Glomerular visceral epithelial cell (primary cell): Measurements from ENCODE around the gene CNTN4.
"Not testable (repeated sequence)": the region's sequence is repeated elsewhere in the genome, so short reads cannot be mapped to it uniquely, and the experiment has no call there.

ENCODE experiments used
- DNase-seq: peaks from one replicate; pipeline ENCODE4 v3.0.0-alpha.2; 2016; ENCODE audit errors: extremely low spot score

CNTN4 gene

DNA sequence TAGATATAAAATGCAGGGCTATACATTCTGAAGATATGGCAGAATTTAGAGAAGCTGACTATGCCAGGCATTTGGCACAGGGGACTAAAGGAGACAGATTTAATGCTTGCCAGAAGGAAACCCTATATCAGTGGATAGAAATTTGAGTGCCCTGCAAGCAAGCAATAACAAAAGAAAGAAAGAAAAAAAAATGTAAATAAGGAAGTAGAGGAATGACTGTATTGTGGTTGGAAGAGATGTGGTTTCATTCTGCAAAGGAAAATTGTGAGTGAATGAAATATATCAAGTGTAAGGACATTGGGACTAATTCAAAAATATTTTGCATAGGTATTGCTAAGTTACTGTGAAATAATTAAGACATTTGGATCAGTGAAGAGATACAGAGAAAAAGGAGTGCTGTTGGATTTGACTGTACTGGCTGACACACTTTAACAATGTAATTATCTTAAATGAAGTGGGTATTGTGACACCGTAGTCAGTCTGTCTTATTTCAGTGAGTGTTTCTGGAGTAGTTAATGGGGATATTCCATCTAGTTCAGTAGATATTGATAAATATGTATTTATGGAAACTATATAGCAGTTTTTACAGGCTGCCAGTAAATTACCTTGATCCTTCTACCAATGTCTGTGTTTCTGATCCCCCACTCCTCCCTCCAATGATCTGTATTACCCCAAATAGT lies 418.2 kb downstream of the CNTN4 start:
- no peak for DNase-seq

DNA sequence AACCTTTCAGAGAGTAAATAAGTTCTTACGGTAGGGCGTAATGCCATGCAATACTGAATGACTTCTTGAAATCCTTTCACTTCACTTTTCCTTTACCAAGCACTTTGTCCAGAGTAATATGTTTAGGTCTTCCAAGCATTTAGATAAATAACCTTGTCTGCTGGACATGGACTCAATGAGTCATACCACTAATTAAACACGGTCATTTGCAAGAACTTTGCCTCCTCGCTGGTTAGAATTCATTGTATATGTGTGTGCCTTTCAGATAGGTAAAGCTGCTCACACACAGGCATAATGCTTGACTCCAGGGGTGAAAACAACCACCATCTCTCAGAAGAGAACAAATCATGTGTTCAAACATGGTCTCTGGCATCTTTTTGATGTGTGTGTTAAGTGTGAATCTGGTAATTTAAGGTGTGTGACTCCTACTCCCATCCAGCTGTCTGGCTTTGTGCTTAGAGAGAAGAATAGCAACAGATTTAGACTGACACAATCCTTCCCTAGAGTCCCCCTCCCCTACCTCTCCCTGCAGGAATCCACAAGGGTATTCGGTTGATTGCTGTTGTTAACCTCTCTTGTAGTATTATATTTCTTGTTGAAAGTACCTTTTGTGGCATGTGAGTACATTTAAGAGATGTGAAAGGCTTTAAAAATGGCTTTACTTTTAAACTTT lies 419.0 kb downstream of the CNTN4 start:
- DNase-seq, result no peak

DNA sequence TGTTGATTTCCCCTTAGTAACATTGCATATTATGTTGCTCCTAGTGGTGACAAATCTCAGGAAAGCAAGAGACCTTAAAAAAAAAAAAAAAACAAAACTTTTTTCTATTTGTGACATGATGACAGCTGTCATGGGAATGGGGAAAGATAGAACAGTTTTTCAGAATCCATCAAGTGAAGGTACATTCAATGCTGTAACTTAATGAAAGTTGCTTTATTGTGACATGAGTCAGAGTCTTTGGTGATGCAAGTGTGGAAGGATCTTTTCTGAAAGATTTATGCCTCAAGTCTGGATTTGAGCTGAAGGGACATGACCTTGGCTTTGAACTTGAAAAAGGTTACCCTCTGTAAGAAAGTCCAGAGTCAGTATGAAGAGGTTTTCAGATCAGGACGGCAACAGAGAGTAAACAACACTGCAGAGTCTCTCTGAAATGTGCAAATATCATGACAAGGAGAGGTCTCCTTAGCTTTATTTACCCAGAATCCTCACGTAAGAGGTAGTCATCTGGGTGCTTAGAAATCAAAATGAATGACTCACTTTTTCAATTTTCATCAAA lies 424.7 kb downstream of the CNTN4 start:
- no peak for DNase-seq

DNA sequence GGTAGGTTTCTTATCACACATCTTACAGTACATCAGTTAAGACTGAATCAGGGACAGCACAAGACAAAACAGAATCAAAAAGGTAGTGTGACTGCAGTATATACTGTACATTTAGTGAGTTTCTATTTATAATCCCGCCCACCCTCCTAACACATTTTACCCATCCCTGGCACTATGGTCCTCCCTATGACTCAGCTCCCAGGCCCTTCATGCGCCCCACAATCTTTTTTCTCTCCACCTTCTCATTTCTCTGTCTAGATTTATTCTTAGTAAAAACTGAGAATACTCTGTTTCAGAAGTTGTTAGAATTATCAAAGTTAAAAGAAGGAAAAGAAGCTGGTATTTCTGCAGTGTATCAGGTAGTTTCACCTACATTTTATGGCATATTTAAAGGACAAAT lies 427.3 kb downstream of the CNTN4 start:
- no peak for DNase-seq

DNA sequence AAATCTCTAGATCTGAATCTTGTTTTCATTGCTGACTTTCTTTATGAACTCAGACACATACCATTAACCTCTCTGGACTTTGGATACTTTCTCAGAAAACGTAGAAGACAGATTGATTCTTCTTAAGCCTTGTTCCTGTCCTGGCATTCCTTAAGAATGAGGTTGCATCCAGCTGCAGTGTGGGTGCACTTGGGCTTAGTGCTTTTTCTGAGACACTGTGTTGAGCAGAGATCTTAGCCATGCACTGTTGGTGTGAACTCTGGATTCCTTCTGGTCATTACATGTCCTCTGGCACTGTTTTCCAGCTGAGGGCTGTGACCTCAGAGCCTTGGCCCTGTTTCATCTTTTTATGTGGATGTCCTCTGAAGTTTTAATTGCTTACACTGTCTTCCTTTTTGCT lies 428.3 kb downstream of the CNTN4 start:
- no peak for DNase-seq

DNA sequence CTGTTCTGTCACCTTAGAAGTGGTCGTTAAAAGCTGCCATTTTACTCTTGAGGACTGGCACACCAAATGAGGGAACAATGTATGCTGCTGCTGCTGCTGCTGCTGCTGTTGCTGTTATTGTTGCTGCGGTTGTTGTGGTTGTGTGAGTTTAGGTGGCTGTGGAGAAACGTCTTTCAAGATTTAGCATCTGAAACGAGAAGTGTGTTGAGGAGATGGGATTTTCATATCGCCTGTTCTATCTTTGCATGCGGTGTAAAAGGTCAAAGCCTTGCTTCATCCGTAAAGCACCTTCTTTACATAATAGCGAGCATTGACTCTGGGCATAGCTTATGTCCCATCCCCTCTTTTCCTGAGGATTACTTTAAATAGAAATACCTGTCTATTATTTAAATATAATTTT lies 428.7 kb downstream of the CNTN4 start:
- not testable (repeated sequence) for DNase-seq

DNA sequence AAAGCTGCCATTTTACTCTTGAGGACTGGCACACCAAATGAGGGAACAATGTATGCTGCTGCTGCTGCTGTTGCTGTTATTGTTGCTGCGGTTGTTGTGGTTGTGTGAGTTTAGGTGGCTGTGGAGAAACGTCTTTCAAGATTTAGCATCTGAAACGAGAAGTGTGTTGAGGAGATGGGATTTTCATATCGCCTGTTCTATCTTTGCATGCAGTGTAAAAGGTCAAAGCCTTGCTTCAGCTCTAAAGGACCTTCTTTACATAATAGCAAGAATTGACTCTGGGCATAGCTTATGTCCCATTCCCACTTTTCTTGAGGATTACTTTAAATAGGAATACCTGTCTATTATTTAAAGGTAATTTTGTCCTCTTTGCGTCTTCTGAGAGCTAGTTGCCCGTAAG lies 436.1 kb downstream of the CNTN4 start:
- not testable (repeated sequence) for DNase-seq

DNA sequence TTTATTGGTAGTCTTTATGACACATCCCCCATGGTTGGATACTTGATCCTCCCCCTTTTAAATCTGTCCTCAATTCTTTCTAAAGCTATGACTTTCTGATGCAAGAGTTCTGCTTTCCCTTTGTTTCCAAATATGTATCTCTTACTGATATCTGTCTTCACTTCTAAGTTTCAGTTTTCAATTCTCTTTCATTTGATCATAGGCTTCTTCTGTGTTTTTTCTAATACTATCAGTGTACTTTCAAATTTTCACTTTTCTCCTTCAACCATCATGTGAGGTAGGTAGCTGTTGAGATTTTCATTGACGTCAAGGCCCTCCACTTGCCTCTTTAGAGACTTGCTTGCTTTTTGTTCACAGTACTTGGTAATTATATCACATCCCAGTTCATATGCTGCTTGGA lies 436.5 kb downstream of the CNTN4 start:
- DNase-seq, result no peak

DNA sequence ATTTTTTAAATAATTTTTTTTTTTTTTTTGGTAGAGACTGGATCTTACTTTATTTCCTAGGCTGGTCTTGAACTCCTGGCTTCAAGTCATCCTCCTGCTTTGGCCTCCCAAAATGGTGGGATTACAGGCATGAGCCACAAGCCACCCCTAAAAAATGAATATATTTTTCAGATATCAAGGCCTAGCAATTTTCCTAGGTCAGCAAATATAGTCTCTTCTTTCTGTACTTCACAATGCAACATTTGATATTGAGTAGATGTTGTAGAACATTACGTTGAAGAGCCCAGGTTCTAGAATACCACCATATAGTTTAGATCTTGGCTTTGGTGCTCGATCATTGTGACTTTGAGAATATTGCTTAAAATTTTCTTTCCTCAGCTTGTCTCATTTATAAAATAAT lies 437.9 kb downstream of the CNTN4 start:
- DNase-seq, result no peak

DNA sequence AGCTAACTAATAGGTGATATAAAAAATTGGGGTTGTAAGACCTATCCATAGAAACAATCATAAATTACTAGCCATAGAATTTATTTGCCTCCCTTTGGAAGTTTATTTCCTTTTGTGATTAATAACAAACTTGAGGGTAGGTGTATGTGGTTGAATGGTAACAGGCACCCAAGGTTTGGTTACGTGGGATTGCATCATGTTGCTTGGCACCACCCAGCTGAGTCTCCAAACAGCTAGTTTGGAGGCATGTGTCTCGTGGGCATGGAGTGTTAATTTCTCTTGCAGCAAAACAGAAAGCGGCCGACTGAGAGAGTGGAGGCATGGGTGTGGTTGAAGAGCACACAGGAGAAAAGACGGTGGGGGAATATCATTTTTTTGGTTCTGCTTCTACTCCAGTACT lies 441.4 kb downstream of the CNTN4 start:
- no peak for DNase-seq

DNA sequence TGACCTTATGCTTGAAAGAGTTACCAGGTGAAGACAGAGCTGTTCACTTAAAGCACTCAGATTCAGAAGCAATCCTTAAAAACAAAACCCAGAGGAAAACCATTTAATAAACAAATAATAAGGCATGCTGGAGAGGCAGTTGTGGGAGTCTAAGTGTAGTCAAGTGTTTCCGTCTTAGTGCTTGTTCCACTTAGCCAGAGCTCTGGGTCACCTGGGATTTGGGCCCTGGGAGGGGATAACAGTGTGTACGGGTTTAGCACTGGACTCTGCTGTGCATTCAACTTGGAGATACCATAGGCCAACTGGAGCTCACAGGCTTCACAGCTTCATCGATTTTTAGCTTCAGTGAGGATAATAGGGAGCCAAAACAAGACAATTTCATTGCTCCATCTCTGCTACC lies 444.6 kb downstream of the CNTN4 start:
- no peak for DNase-seq

DNA sequence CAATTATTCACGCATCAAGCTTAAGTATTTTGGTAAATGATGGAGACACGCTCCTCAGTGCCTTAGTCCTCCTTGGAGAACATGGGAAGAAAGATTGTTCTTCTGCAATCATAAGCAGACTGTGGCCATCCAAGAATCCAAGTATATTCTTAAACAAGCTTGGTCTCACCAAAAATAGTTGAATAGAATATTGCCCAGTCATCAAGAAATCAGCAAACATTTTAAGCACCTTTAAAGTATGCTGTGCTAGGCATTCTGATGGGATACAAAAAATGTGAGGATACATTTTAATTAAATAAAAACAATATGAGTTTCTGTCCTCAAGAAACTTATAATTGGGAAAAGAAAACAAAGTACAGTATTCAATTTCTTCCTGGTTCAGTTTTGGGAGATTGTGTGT lies 445.5 kb downstream of the CNTN4 start:
- no peak for DNase-seq

DNA sequence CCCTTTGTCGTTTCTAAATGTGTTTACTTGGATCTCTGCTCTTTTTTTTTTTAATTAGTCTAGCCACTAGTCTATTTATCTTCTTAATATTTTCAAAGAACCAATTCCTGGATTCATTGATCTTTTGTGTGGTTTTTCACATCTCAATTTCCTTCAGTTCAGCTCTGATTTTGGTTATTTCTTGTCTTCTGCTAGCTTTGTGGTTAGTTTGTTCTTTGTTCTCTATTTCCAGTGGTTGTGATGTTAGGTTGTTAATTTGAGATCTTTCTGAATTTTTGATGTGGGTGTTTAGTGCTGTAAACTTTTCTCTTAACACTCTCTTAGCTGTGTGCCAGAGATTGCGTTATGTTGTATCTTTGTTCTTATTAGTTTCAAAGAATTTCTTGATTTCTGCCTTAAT lies 446.1 kb downstream of the CNTN4 start:
- no peak for DNase-seq

DNA sequence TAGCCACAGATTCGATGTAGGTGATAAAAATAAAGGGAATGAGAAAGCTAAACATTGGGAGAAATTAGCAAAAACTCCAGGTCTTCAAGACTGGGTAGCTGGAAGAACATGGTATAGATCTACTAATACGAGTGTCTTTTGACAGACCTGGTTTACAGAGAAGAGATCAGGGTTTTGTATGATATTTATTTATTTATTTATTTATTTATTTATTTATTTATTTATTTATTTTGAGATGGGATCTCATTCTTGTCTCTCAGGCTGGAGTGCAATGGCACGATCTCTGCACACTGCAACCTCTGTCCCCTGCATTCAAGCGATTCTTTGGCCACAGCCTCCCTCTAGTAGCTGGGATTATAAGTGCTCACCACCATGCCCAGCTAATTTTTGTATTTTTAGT lies 448.4 kb downstream of the CNTN4 start:
- no peak for DNase-seq

DNA sequence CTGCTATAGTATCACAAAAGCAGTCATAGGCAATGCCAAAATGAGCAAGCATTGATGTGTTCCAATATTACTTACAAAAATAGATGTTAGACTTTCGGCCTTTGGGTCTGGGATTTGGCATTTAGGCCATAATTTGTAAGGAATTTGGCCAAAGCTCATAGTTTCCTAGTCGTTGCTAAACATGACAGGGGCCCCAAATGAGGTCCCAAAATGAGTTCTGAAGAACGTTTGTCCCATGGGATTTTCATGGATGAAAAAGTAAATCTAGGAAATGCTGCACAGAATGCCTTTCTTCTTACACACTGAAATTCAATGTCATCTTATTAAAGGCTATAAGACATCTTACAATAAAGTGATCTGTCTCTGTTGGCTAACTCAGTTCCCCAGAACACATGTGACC lies 456.0 kb downstream of the CNTN4 start:
- no peak for DNase-seq

DNA sequence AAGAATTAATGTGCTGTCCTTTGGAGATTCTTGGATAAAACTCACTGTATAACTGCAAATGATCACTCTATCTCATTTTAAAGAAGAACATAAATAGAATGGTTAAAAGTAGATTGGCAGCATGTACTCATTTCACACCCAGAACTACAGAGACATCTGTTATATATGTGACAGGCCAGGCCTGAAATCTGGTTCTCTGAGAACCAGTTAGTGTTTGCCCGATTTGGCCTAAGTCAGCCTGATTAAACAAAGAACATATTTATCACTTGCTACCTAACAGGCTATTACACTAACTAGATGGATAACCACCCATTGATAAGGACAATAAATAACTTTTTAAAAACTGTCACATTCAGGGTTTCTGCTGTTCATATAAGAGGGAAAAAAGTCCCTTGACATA lies 460.1 kb downstream of the CNTN4 start:
- no peak for DNase-seq

DNA sequence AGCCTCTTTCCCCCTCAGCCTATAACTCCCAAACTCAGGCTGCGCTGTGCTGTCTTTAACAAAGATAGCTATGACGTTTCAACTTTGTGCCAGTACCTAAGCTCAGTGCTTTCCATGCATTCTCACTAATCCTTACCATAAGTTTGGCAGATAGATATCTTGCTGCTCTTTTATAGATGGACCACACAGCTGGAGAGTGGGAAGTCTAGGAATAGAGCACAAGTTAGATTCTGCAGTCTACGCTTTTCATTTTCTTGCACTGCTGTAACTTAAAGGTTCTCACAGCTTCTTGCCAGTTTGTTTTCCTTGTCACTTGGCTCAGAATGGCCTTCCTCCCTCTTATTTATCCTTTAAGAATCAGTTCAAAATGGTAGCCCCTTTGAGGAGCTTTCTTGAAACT lies 468.8 kb downstream of the CNTN4 start:
- DNase-seq, result no peak

DNA sequence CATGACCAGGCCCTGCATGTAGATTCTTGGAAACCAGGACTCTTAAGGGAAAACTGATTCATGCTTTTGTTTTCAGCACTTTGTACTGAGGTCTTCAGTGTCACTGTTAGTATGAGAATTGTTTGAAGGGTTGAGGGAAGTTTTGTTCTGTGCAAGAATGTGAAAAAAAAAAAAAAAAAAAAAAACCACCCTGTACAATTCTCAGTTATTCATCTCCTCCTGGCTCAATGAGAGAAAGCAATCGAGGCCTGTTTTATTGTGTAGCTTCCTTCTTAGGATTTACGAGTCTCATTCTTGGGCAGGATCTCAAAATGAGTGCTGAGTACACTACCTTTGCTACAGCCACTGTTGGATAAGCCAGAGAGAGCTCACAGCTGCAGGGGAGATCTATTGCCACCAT lies 469.5 kb downstream of the CNTN4 start:
- no peak for DNase-seq

DNA sequence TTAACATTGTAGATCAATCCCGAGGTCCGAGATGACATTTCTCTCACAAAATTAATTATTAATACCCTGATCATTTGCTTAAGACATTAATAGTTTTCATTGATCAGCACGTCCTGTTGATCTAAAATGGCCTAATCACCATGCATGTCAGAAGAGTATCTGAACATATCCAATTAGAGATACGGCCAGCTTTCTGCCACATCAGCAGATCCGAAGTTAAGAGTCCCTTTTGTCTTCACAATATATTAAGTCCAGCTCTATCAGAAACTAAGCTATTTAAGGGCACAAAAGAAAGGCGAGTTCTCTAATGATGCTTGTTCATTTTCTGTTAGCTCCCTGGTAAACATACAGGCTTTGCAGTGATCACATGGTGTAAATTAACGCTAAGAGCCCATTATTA lies 470.3 kb downstream of the CNTN4 start:
- no peak for DNase-seq

DNA sequence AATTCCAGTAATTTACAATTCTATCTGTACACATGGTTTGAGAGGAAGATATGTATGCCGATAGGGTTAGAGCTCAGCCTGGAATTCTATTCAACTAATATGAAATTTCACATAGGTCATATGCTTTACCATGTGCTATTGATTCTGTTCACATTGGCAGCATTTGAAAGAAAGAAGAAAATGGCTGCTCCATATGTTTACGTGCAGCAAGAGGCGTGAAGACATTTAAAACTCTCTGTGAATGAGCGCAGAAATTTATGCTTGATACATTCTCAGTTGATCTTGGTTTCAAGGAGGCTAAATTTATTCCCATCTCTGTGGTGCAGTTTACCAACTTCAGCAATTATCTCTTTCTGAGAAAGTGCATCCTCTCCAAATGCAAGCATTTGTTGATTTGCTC lies 478.9 kb downstream of the CNTN4 start:
- no peak for DNase-seq

DNA sequence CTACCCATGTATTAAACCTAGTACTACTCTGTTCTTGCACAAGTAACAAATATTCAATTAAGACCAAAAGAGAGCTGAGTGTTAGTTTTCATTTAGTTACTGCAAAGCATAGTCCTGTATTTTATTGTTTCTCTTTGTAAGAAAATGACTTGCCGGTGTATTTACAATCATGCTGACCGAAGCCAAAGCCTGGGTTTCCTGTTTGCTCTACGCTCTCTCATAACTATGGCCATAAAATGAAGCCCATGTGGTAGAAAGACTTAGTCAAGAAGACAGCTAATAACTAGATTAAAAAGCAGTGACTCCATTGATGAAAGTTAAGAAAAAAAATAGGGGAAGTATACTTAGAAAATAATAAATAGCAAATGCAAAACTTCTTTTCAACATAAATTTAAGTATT lies 479.9 kb downstream of the CNTN4 start:
- no peak for DNase-seq

DNA sequence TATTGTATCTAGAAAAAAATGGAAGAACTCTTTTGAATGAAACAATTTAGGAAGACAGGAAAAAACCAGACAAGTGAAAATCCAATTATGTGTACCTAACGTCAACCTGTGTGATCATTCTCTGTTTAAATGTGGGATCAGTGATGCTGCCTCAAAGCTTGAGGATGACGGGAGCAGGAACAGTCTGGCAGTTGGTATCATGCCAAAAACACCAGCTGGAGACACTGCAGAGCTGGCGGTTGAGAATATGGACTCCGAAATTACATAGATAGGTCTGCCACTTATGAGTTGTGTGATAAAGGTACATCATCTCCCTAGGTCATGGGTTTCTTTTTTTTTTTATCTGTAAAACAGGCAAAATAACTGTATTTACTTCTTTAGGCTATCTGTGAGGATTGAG lies 480.5 kb downstream of the CNTN4 start:
- DNase-seq, result no peak

DNA sequence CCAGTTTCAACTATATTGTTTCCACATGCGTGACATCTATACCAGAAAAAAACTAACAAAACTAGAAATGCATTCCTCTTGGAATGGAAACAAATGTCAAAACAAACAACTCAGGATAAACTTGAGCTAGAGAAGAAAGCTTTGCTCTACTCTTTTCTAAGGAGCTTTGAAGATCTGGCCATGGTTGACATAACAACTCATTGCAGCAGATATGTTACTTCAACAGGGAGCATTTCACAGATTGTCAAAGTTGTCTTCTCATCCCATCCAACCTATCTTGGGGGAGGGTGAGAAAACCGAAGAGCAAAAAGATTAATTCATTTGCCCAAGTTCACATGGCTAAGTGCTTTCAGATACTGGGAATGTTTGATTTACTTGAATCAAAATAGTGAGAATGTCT lies 484.4 kb downstream of the CNTN4 start:
- no peak for DNase-seq
